Body of pancreas (tissue), 4 donors: ENCODE measurements around the gene DAAM1. TPM values are rescaled to one million over a fixed set of nuclear protein-coding genes. Genes with fewer than 3 reads are reported as not detected.

Experiments used
- ATAC-seq: fragments of 150-250 bp; one replicate; pipeline ENCODE4 v1.9.1; 2016
- DNase-seq, 4 donors: peaks; one replicate each; pipeline ENCODE4 v3.0.0-alpha.2; 2019
- H3K27ac ChIP-seq, 4 donors: fragments of 200-600 bp; sonication (generic); 1 replicate in 3 of 4; 2 replicates in 1 of 4; pipeline versions ENCODE4 v1.5.1 to v1.6.1; 2016 to 2019; ENCODE audit warnings: mild to moderate bottlenecking in 1 of 4, mixed read lengths in 1 of 4, moderate library complexity in 1 of 4
- H3K27me3 ChIP-seq, 2 donors: fragments of 200-600 bp; sonication (generic); one replicate each; pipeline ENCODE4 v1.6.0; 2016; ENCODE audit warnings: mild to moderate bottlenecking in 1 of 2
- H3K36me3 ChIP-seq, 2 donors: fragments of 200-600 bp; sonication (generic); replicated peaks in 1 of 2; 2 replicates each; pipeline ENCODE4 v1.5.1; 2016; ENCODE audit warnings: low read depth in 2 of 2; ENCODE audit not compliant: insufficient read depth in 1 of 2
- H3K4me1 ChIP-seq: fragments of 200-600 bp; sonication (generic); one replicate; pipeline ENCODE4 v1.6.0; 2016
- H3K4me3 ChIP-seq, 2 donors: fragments of 200-600 bp; sonication (generic); 1 replicate in 1 of 2; 2 replicates in 1 of 2; pipeline ENCODE4 v1.5.1; 2016 to 2019
- H3K9me3 ChIP-seq, 3 donors: fragments of 200-600 bp; sonication (generic); 1 replicate in 2 of 3; 2 replicates in 1 of 3; pipeline ENCODE4 v1.5.1; 2016
- POLR2A ChIP-seq, 3 donors: fragments of 450-650 bp; IDR thresholded peaks; one replicate each; pipeline ENCODE4 v1.6.1; 2016; ENCODE audit warnings: antibody characterized with exemption in 3 of 3, mild to moderate bottlenecking in 2 of 3
- WGBS, 2 donors: methylation state at CpG; one replicate each; pipeline ENCODE4 v1.1.5; 2017; 5-methylcytosine and 5-hydroxymethylcytosine counted together
- intact Hi-C: fragments of 100-400 bp; cut with DNase I; formaldehyde crosslinking; loops from one replicate; pipeline ENCODE4 v1.15.1; 2023
- total RNA-seq, 2 donors: library from RNA; depleted of rRNA; stranded (reverse); fragments of >200 nt; gene quantifications; one replicate each; pipeline ENCODE4 v1.1.0, GENCODE V29; 2016
- TF ChIP-seq, protein P1 (sequence below), 7 experiments: fragments of 450-650 bp in 4 of 7; fragments of 200-600 bp in 3 of 7; sonication (generic) in 3 of 7; IDR thresholded peaks; one replicate each; pipeline ENCODE4 v1.5.1; 2016 to 2019; ENCODE audit warnings: antibody characterized with exemption in 7 of 7

The DAAM1 gene
- total RNA-seq, 2 donors from 2014 or later: 16.9 to 42.5 TPM

DNA sequence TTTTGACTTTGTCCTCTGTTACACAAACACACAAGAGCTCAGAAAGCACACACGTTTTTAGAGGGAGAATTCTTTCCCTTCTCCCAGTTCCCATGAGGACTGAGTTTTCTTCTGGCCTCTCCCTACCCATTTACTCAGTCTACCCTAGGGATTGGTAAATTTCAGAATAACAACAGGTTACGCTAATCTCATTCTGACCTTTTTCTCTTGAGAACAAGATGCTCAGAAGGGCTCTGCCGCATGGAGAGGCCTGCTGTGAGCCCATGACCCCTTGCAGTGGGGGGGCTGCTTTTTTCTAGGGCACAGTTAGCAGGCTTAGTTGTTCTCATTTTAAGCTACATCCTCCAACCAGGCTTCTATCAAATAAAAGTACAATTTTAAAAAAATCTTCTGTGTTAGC lies 207.2 kb downstream of the DAAM1 start:
- no peak overlapping the region for H3K27ac ChIP-seq
- H3K4me3 ChIP-seq: no peak overlapping the region
- ATAC-seq (no peak), DNase-seq (no peak)
- H3K36me3 ChIP-seq: no peaks in the 10 kb centered on the region
- H3K4me1 ChIP-seq: no peaks in the 10 kb centered on the region
- WGBS, 2 donors: 67 to 74% methylated on average over 3 of the region's 3 CpGs
- intact Hi-C loops: no loop called here
- H3K27me3 ChIP-seq: no peaks in the 10 kb centered on the region
- no peak for TF ChIP-seq POLR2A (IDR thresholded peaks at IDR 0.05)
- TF ChIP-seq, protein P1, sequence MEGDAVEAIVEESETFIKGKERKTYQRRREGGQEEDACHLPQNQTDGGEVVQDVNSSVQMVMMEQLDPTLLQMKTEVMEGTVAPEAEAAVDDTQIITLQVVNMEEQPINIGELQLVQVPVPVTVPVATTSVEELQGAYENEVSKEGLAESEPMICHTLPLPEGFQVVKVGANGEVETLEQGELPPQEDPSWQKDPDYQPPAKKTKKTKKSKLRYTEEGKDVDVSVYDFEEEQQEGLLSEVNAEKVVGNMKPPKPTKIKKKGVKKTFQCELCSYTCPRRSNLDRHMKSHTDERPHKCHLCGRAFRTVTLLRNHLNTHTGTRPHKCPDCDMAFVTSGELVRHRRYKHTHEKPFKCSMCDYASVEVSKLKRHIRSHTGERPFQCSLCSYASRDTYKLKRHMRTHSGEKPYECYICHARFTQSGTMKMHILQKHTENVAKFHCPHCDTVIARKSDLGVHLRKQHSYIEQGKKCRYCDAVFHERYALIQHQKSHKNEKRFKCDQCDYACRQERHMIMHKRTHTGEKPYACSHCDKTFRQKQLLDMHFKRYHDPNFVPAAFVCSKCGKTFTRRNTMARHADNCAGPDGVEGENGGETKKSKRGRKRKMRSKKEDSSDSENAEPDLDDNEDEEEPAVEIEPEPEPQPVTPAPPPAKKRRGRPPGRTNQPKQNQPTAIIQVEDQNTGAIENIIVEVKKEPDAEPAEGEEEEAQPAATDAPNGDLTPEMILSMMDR (IDR thresholded peaks at IDR 0.05): no peak
- H3K9me3 ChIP-seq: no peaks in the 10 kb centered on the region

GRCh38 chr14:59398841-59399240 lies 210.4 kb downstream of the DAAM1 start:
- Histone ChIP-seq H3K4me3 (no peak overlapping the region), H3K27ac (no peak overlapping the region), H3K27me3 (no peaks in the 10 kb centered on the region), H3K9me3 (no peaks in the 10 kb centered on the region), H3K4me1 (no peaks in the 10 kb centered on the region), H3K36me3 (no peaks in the 10 kb centered on the region)
- no peak for TF ChIP-seq POLR2A (IDR thresholded peaks at IDR 0.05)
- TF ChIP-seq, protein P1 (IDR thresholded peaks at IDR 0.05): no peak
- 35 to 73% methylated on average over 1 of the region's 1 CpG for WGBS, 2 donors
- ATAC-seq (no peak), DNase-seq (peak in 1 of 4 donors; percentile 10)
- intact Hi-C loops: no loop called here

- no peak for DNase-seq
- no peaks in the 10 kb centered on the region for H3K9me3 ChIP-seq
- no peaks in the 10 kb centered on the region for H3K27me3 ChIP-seq
- ATAC-seq: peak; percentile 6
- 7 to 10% methylated on average over 6 of the region's 6 CpGs for WGBS, 2 donors
- TF ChIP-seq, protein P1 (IDR thresholded peaks at IDR 0.05): no peak
- H3K4me1 ChIP-seq: peaks cover 5% of the 10 kb centered on the region
- peak overlapping the region in 1 of 4 donors; percentile 16 for H3K27ac ChIP-seq
- H3K36me3 ChIP-seq: no peaks in the 10 kb centered on the region
- intact Hi-C loops: no loop called here
- no peak overlapping the region for H3K4me3 ChIP-seq
These were observed 218.2 kb downstream of the DAAM1 start for GRCh38 chr14:59406454-59407245.

DNA sequence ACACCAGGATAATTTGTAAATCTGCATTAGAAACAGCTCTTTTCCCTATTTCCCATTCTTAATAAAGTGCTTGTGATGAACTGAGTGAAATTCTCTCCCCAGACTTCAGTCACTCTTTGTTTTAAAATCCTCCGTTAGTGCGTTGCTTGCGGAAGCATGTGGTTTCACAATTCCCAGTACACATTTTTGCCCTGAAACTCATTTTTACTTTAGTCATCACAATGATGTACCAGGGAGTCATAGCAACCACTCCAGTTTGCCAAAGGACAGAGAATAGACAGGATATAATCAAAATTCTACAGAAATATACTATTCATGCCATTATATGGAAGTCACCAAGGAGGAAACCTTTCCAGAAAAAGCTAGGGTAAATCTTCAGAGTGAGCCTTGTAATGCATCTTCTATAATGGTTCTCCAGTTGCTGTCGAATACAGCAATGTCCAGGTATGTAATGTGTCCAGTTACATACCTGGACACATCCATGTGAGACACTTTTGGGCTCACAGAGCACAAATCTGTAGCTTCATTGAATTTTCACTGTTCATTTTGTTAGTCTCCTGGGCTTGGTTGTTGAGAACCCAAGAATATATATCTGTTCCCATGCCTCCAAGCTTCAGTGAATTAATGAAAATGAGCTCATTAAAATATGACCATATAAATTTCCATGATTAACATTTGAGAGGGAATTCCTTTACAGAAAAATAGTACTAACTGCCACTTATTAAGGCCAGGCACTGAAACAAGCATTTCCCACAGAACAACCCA lies 219.0 kb downstream of the DAAM1 start:
- H3K4me3 ChIP-seq: no peak overlapping the region
- no peaks in the 10 kb centered on the region for H3K36me3 ChIP-seq
- intact Hi-C loops: no loop called here
- 82 to 83% methylated on average over 4 of the region's 4 CpGs for WGBS, 2 donors
- no peak for TF ChIP-seq POLR2A (IDR thresholded peaks at IDR 0.05)
- TF ChIP-seq, protein P1 (IDR thresholded peaks at IDR 0.05): no peak
- no peaks in the 10 kb centered on the region for H3K9me3 ChIP-seq
- ATAC-seq: no peak
- no peaks in the 10 kb centered on the region for H3K27me3 ChIP-seq
- peak in 1 of 4 donors; percentile 19 for DNase-seq
- no peak overlapping the region for H3K27ac ChIP-seq
- H3K4me1 ChIP-seq: peaks cover 5% of the 10 kb centered on the region
